B cell (primary cell): ENCODE data around the gene EHD4.

Experiments used
- CTCF ChIP-seq: fragments of 200-600 bp; IDR thresholded peaks from one replicate; pipeline ENCODE4 v1.8.0; 2022; ENCODE audit warnings: antibody characterized with exemption, mild to moderate bottlenecking
- EZH2 ChIP-seq: IDR thresholded peaks from 2 replicates; pipeline ENCODE4 v1.6.1; 2012; ENCODE audit warnings: borderline replicate concordance, low read depth, mild to moderate bottlenecking, moderate library complexity, low read length; ENCODE audit not compliant: insufficient read depth, poor library complexity, severe bottlenecking

- no peak for TF ChIP-seq CTCF
- no peak for TF ChIP-seq EZH2
These were observed 27.1 kb downstream of the EHD4 start for GRCh38 chr15:41945221-41945620.
